Stimulated activated CD4-positive, alpha-beta T cell treated with anti-CD3 and anti-CD28 coated beads, Interleukin-1b, Interleukin-23, amount 100 ng/mL, for 24 hours (primary cell): Measurements from ENCODE around the gene CAMK2A.

Experiments used
- DNase-seq, 4 experiments: peaks; one replicate each; pipeline ENCODE4 v3.0.0-alpha.2; 2020; ENCODE audit warnings: low read depth in 4 of 4, low spot score in 1 of 4

CAMK2A gene

DNA sequence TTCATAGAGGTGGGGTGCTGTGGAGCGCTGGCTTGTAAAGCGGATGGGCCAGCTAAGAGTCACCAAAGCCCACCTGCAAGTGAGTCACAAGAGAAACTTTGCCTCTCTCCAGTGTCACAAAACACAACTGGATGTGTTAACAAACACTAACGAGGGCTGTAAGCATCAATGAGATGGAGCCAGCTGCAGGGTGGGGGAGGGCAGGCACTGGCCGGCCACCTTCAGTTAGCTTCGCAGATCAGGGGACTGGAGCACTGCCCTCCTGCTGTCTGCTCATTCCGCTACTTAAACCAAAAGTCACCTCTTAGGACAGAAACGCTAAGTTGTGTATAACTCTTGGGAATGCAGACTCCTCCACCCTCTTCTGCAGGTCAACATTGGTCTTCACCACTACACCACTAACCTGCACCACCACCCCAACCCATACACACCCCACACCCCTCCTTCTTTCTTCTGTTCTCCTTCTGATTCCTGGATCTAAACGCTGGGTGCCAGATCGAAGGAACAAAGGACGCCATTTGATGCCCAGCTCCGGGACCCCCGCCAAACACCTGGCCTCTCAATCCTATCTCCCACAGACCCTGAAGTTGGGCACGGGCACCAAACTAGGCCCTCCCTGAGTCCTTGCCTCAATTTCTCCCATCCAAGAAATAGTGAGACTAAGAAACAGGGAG, 11.1 kb upstream of the CAMK2A start:
- no peak for DNase-seq

DNA sequence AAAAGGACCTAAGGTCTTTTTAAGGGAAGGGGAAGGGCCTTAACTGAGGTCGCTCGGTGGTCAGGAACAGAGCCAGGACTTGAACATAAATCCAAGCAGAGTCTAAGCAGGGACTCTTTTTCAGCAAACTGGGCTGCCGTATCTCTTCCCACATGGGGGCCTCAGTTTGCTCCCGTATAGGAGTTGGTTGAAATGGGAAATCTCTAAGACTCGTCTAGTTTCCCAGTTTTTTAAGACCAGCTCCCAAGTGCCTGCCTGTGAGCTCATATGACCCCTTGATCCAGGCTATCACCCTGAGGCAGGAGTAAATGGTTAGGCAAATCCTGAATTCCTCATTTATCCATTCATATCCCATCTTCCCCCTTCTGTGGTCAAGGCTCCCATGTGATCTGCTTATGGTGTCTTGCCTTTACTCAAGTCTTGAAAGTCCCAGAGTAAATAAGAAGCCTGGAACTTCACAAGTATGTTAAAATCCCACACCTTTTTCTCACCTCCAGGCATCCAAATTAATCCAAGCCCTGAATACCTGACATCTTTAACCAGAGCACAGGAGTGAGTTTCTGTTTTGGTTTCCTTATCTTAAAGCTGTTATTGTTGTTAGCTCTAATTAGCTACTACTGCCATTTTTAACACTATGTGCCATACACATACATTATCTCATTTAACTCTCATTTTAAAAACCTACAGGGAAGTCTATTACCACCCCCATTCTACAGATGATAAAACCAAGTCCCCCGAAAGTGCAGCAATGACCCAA, 10.2 kb upstream of the CAMK2A start:
- DNase-seq, result no peak

DNA sequence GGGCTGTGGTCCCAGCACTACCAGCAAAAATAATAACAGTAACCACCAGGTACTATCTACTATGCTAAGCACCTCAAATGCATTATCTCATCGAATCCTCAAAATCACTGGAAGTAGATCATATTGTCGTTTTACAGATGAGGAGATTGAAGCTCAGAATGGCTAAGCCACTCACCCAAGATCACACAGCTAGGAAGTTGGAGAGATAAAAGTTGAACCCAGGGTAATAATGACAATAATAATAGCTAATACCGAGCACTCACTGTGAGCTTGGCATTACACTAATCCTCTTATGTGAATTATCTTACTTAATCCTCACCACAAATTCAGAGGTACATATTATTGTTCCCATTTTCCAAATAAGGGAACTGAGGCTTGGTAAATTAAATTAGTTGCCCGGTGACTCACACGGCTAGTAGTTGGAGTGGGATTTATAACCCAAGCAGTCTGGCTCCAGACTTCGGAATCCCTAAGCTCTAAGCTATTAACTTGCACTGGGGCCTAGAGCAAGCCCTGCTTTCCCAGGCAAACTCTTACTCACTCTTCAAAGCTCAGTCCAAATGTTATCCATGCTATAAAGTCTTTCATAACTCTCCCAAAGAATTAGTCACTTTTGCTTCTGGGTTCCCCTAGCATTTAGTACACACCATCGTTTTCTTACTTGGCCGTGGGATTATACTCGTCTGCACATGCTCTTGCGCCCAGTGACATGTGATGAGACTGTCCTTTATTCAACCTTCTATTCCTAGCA, 9.3 kb upstream of the CAMK2A start:
- DNase-seq, result no peak

DNA sequence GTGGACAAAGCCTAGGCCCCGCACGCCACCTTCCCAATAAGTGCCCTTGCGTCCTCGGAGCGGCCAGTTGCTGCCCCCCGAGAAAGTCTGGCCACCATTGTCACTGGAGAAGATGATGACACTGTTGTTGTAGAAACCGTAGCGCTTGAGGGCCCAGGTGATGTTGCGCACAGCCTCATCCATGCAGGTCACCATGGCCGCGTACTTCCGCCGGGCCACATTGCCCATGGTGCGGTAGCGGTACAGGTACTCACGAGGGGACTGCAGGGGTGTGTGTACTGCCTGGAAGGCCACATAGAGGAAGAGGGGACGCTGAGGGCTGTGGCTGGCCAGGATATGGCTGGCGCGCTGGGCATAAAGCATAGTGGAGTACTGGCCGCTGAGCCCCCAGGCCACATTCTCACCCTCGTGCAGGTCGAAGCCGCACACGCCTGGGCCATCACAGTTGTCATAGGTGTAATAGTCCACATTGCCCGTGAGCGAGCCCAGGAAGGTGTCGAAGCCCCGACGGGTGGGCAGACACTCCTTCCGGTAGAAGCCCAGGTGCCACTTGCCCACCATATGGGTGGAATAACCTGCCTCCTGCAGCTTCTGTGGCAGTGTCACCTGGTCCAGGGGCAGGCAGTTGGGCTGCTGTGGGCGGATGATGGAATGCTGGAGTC, 8.5 kb upstream of the CAMK2A start:
- DNase-seq, result no peak

DNA sequence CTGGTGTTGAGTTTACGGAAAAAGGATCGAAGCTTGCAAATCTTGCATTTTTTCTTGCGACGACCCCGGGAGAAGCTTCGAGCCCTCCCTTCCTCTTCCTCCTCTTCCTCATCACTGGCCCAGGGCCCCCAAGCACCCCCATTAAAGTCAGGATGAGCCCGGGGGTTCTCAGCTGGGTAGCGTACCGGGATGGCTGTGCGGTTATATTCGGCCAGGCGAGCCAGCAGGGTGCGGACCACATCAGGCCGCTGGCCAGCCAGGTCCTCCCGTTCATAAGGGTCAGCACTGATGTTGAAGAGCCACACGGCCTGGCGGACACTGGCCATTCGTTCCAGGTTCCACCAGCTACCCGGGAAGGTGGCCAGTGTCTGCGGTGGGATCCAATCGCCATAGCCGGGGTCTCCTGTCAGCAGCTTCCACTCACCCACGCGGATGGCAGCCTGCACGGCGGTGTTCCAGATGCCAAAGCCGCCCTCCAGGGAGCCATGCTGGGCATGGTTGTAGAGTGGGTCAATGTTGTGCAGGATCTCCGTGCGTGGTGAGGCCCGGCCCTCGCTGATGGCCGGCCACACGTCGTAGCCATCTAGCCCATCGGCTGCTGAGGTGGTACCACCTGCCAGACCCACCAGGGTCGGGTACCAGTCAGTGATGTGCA, 7.8 kb upstream of the CAMK2A start:
- DNase-seq, result no peak

DNA sequence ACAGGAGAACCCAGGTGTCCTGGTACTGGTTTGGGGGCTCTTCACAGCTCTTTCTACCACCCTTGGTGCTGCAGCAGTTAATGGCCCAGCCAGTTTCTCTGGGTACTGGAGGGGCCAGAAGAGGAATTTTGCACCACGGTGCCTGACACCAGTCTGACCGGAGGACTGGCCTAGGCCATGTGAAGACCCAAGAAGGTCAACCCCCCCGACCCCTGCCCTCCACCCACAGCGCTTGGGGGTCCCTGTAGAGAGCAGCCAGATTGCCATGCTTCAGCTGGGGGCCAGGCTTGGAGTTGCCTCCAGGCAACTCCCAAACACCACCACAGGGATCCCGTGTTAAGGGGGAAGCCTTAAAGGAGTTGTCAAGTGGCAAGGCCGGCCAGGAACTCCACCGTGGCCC, 6.9 kb upstream of the CAMK2A start:
- DNase-seq, result no peak

DNA sequence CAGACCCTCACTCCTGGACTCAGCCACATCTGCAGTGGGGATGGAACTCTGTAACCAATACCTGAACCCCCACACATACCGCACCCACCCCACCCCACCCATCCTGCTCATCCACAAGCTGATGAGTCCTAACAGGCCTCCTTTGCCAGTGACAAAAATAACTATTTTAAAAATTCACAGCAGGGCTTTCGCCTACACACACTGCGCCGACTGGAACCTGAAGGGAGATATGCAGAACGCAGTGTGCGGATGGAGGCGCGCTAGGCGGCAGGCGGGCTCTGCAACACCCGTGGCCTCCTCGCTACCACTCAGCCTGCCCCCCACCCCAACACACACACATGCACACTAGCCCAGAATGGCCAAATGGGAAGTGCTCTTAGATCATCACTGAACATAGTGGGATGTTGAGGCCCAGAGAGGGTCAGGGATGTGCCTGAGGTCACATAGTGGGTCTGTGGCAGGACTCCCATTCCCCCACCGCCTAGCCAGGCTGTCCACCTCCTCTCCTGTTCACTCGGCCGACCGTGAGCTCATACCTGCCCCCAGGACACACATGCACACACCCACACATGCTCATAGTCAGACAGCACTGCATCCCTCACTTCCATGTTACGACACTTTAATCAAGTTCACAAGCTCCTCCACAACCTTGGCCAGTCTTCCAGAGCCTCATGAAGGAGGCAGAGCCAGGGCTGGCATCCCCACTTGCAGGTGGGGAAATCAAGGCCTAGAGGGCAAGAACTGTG, 6.3 kb upstream of the CAMK2A start:
- DNase-seq, result no peak

DNA sequence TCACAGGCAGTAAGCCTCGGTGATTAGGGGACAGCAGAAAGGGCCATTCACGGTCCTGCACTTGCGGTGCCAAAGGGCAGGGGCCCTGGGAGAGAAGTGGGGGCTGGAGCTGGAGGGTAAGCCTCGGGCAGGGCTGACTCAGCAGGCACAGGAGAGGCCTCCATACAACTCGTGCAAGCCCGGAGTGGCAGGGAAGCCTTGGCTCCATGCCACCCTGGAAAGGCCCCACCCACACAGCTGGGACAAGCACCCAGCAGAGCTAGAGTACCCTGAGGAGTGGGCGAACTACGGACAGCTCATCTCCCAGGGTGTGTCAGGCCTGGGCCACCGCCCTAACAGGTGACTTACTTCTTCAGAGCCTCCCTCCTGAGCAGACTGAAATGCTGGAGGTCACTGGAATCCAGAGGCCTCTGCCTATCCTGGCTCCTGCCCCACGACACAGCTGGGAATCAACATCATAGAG, 5.6 kb upstream of the CAMK2A start:
- DNase-seq, result no peak

DNA sequence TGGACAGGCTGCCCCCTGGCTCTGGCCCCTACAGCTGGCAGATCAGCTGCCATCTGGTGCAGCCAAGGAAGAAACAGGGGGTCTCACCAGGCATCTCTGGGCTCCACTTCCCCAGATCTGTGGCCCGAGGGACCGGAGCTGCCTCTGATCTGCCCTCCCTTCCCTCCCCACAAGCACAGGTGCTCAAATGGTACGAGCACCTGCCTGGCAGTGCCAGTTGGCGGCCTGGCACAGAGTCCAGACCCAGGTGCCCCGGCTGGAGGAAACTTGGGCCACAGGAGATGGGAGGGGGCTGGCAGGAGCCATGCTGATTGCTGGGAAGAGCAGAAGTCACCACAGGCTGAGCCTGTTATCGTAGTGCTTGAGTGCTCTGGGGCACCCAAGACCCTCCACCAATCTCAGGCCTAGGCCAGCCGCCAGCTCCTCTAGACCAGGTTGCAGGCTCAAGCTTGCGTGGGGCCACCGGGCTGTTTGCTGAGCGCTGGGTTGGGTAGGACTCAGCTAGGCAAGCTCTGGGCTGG, 5.0 kb upstream of the CAMK2A start:
- no peak for DNase-seq

DNA sequence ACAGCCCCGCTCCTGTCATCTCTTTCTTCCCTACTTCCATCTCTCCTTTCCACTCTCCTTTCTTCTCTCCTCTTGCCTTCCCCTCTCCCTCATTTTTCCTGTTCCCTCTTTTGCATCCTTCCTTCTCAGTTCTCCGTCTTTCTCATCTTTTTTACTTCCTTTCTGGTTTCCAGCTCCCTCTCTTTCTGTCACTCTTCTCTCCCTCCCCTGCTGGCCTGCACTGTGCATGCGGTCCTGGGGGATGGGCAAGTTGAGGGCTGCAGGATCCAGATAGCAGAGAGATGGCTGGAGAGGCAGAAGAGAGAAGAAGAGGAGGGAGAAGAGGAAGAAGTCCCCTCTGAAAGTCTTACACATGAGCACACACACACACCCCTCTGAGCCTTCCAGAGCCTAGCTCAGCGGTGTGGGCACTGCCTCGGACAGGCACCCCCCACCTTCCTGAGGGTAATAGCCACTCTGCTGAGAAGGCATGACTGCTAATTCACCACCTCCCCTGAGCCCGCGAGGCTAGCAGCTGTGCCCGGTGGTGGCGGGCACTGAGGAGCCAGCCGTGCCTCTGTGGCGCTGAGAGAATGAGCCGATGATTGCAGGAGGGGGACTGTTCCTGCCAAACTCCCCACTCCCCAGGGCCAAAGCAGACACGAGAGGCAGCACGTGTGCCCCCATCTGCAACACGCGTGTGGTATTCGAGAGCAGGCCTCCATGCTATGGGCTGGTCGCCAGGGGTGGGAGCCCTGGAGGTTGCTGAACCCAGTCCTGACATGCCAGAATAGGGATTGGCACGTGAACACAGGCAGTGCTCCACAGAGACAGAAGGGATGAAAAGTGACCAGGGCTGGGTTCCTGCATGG, 3.7 kb upstream of the CAMK2A start:
- DNase-seq, result no peak

DNA sequence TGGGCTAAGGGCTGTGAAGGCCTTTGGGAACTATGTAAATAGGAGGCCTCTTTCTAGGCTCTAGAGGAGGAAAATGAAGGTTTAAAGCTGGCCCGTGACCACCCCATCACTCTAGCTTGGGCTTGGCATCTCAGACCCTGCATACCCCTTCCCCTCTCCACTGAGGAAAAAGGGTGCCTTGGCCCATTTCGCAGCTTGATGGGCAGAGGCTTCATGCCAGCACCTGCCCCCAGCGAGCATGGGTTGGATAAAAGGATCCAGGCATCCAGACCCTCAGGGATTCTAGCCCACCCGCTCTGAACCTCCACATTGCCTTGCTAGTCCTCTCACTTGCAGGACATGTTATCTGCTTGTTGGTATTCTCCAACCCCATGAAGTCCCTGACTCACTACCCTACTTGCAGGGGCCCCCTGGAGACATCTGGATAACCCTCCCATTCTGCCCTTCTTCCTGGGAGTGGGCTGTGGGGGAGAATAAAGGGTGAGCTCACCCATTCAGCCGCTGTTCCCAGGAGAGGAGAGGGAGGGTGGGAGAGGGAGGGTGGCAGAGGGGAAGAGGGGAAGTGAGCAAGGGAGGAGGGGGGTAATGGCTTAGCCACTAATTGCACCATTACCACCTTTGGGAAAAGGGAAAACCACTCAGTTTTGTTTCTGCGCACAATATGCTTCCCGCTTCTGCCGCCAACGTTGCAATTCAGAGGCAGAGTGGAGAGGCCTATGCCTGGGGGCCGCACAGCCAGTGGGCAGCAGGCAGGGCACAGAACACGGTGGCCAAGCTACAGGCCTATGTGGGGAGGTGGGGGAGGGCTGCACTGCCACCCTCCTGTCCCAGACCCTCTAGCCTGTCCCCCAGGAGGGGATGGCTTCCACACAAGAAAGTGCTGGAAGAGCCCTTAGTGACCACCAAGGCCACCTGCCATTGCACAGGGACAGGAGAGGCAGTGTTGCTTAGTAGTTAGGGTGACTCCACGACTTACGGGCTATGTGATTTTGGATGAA, 2.1 kb upstream of the CAMK2A start:
- DNase-seq, result no peak

DNA sequence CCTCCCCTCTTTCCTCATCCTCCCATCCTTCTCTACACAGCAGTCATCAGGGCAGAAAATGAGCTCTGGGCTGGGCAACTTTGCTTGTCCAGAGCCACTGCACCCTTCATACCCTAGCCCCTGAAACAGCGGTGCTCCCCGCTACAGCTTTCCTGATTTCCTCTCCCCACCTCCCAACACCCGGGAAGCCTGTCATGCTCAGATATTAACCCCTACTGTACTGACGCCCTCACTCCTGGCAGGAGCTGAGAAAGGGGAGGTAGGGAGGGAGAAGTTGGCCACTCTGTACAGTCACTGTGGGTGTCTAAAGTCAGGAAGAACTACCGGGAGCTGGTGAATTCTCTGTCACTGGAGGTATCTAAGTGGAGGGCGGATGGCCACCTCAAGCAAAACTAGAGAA, 782 bp downstream of the CAMK2A start:
- DNase-seq, result no peak

DNA sequence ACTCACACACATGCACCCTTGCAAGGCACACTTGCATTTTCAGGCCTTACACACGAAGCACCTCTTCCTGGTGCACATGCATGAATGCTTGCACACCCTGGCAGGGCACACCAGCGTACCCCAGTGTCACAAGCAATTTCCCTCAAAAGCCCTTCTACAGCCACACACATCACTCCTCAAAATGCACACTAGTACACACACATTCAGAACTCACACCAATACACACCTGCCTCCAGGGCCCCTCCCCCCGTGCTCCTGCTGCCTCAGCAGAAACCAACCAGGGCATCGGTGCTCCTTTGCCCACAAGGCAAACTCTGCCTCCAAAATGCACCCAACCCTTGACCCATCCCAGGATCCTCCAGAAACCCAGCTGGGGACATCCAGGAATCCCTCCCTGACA, 1.2 kb downstream of the CAMK2A start:
- no peak for DNase-seq

DNA sequence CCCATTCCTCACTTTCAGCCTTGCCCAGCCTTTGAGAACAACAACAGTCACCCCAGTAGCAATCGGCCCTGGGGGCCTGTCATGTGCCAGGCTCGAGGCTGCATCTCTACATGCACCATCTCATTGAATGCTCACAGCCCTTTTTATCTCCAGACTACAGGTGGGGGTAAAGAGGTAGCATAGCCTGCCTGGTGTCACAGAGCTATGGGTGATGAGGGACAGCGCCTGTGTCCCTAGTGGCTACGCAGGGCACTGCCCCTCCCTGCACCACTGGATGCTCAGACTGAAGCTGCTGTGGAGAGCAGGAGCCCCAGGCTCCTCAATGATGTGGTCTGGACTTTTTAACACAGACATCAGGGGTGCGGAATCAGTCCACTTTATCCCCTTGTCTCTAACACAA, 2.8 kb downstream of the CAMK2A start:
- no peak for DNase-seq

DNA sequence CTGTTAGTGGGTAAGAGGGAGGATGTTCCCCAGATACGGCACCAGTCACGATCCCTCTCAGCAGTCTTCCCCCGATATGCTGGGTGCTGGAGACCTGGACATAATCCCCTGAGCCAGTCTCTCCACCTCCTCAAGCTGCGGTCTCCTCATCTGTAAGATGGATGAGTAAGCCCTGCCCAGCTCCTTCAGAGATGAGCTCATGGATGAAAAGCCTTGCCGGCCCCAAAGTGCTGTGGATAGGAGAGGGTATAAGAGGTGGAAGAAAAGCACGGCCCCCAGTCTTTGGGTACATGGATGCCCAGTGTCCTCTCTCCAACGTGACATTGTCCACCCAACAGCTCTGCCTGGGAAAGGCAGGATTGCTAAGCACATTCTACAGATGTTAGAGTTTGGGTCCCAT, 4.5 kb downstream of the CAMK2A start:
- DNase-seq, result no peak

DNA sequence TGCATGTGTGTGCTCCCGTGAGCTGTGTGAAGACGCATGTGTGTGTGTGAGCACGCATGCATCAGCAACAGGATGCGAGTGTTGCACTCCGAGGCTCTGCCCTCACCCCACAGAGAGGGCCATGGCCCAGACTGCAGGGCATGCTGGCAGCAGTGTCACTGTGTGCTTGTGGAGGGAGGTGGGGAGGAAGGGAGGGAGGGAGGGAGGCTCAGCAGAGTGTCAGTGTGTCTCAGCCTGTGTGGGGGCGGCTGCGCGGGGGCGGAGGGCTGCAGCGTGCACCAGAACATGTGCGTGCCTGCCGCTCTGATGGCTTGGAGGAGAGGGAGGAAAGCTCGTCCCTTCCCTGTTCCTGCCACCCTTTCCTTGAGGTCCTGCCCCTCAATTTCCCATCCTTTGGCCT, 5.3 kb downstream of the CAMK2A start:
- DNase-seq, result no peak

DNA sequence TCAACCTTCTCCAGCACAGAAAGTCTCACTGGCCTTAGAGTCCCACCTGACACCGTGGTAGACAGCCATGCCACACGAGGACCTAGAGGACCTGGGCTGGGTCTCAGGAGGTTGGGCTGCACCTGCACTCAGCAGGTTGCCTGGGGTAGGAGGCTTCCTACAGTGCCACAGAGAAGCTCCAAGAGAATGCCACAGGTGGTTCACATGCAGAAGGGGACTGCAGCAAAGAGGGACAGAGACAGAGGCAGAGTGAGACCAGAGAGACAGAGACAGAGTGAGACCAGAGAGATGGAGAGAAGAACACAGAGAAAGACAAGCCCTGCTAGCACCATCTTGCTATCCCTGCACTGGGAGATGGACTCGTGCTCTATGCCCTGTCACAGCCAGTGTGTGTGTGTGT, 5.7 kb downstream of the CAMK2A start:
- DNase-seq, result no peak

DNA sequence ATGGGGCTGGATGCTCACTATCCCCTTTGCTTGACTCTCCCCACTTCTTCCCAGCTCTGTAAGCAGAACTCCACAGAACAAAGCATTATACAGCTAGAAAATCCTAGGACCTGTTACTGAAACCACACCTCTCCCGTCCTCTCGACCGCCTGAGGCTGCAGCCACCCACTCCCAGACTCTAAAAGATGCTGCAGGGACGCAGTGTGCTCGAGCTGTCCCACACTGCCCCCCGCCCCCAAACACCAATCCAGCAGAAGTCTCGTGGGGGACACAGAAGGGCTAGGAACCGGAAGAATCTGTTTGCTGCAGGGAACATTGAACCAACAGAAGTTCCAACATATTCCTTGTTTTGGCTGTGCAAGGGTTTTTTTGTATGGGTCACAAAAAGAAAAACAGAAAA, 7.6 kb downstream of the CAMK2A start:
- no peak for DNase-seq
